SHP77 (cell line): ENCODE measurements around the gene KAT14.
"Not testable (repeated sequence)": the region's sequence is repeated elsewhere in the genome, so short reads cannot be mapped to it uniquely, and the experiment has no call there.

Experiments used
- DNase-seq, 2 experiments: peaks; one replicate each; lab custom pipeline; 2025; lab: John Stamatoyannopoulos, UW

Gene KAT14

DNA sequence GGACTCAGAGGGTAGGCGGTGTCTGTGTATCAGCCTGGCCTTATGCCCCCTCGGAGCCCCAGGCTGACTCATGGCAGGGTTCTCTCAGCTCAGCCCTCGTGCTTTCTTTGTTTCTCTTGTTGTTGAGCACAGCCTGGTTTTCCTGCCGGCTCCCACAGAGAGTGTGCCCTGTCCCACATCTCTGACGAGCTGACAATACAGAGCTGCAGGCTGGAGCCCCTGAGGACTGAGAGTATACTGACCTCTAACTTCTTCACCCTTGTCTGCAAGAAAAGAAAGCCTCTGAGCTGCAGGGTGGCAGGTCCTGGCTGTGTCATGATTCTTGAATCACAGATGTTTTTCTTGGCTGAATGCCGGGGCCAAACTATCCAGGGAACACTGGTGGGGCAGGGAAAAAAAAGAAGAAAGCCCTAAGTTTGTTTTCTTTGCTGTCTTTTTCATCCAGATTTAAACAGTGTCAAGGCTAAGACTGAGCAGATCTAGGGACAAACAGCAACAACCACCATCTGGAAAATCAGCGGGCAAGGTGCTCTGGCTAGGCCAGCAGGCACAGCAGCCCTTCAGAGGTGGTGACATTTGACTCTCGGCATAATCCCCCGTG lies 87.4 kb downstream of the KAT14 start:
- peak; percentile 8 to 19 for DNase-seq

DNA sequence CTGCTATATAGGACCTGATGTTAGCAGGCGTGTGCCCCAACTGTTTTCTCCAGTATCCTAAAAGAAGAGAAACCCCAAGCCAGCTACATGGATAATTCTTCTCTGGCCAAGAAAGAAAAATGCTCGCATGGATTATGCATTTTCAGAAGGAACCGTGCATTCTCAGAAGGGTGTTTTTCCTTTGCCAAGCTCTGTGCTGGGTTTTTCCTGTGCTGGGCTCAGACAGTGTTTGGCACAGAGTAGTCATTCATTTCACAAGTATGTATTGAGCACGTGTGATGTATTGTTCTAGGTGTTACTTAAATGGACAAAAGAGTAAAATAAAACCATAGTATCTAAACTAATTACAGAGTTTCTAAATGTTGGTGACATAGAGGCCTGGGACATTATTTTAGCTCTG lies 88.0 kb downstream of the KAT14 start:
- DNase-seq = no peak

DNA sequence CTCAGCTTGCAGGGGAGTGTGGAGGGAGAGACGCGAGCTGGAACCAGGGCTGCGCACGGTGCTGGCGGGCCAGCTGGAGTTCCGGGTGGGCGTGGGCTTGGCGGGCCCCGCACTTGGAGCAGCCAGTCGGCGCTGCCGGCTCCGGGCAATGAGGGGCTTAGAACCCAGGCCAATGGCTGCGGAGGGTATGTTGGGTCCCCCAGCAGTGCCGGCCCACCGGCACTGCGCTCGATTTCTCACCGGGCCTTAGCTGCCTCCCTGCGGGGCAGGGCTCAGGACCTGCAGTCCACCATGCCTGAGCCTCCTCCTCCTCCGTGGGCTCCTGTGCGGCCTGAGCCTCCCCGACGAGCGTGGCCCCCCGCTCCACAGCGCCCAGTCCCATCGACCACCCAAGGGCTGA lies 89.1 kb downstream of the KAT14 start:
- DNase-seq = not testable (repeated sequence)

DNA sequence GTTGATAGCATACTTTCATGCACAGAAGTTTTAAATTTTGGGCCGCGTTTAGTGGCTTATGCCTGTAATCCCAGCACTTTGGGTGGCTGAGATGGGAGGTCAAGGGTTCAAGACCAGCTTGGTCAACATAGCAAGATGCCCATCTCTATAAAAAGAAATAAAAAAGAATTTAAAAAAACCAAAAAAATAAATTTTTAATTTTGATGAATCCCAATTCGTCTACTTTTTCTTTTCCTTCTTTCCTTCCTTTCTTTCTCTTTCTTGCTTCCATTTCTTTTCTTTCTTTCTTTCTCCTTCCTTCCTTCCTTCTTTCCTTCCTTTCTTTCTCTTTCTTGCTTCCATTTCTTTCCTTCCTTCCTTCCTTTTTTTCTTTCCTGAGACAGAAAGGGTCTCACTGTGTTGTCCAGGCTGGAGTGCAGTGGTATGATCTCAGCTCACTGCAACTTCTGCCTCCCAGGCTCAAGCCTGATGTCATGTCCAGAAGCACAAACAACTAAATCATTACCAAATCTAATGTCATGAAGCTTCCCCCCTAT lies 95.8 kb downstream of the KAT14 start:
- no peak for DNase-seq
